Articular chondrocyte of knee joint (primary cell): ENCODE measurements around the gene ADGRE1. TPM values are rescaled to one million over a fixed set of nuclear protein-coding genes. Genes with fewer than 3 reads are reported as not detected.

Experiments
- small RNA-seq: library from RNA; depleted of rRNA; stranded (forward); fragments of <200 nt; gene quantifications from one replicate; pipeline ENCODE3, GENCODE V24; 2012
- total RNA-seq: library from RNA; depleted of rRNA; stranded (reverse); fragments of >200 nt; gene quantifications from 2 replicates; pipeline ENCODE4 v1.2.3, GENCODE V29; 2012

Gene ADGRE1
- total RNA-seq = not detected in 2 replicates

GRCh38 chr19:6887316-6887715 is at the start of gene ADGRE1:
Gene ADGRE1, plus strand, starts transcription at chr19:6887579. Its CDS starts 30 bp downstream, at chr19:6887609.

Small RNA genes within 50 kb of the gene (small RNA-seq; reads per million reads assigned to genes)
- gene RF00017 = not detected

Other genes with a start within 250 kb of the ADGRE1 start
- not detected in 2 replicates for gene TNFSF14, start 217.4 kb upstream of the ADGRE1 start, total RNA-seq
- 5.4 and 14.7 TPM in 2 replicates for gene C3, start 166.9 kb upstream of the ADGRE1 start, total RNA-seq
- 45.1 and 45.2 TPM in 2 replicates for gene GPR108, start 150.0 kb upstream of the ADGRE1 start, total RNA-seq
- gene TRIP10, start 147.9 kb upstream of the ADGRE1 start, total RNA-seq = 49.4 and 52.0 TPM in 2 replicates
- gene SH2D3A, start 120.1 kb upstream of the ADGRE1 start, total RNA-seq = not detected in 2 replicates
- gene VAV1, start 114.9 kb upstream of the ADGRE1 start, total RNA-seq = not detected in 2 replicates
- not detected in 2 replicates for gene MBD3L2B, start 133.9 kb downstream of the ADGRE1 start, total RNA-seq
- not detected in 2 replicates for gene MBD3L5, start 143.0 kb downstream of the ADGRE1 start, total RNA-seq
- gene MBD3L4, start 152.6 kb downstream of the ADGRE1 start, total RNA-seq = not detected in 2 replicates
- not detected in 2 replicates for gene MBD3L2, start 161.7 kb downstream of the ADGRE1 start, total RNA-seq
- gene MBD3L3, start 171.1 kb downstream of the ADGRE1 start, total RNA-seq = not detected in 2 replicates
- gene ZNF557, start 182.1 kb downstream of the ADGRE1 start, total RNA-seq = 20.0 and 22.4 TPM in 2 replicates